ENCODE data around the gene NATD1.
A peak's percentile ranks its signal among the peaks of the same experiment; 100 is the strongest.

NATD1 gene

DNA sequence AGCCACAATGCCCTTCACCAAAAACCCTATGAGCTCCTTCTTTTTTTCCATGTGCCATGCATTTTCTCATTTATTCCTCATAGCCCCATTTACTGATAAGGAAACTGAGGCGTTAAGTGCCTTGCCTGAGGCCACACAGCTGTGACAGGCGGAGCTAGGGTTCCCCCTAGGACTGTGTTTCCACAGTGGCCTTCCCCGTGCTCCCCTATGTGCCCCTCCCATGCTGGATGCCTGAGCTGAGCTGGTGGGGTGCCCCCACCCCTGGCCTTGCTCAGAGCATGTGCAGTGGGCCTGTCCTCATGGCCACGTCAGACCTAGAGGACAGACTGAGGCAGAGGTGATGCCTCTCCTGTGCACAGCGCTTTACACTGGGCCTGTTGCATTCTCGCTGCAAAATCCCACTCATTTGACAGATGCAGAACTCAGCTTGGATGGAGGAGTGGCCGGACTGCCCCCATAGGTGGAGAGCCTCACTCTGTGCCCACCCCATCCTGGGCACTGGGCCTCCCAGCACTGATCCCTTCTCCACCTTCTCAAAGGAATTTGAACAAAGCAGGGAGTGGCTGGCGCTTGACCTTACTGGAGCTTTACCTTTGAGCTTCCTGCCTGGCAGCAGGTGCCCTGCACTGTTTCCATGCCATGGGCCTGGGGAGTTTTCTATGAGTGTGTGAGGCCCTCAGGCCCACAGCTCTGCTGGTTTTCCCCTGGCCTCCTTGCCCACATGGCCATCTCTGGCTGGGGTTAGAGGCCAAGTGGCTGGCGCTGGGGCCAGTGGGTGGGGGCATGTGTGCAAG lies 33.9 kb upstream of the NATD1 start:
- Histone ChIP-seq H3K4me3 (replicated peaks; ENCODE audit: low read depth, low read length) (peak overlapping the region; percentile 89), H3K27me3 (replicated peaks; ENCODE audit: control insufficient read depth, insufficient read depth, low read length) (no peaks in the 10 kb centered on the region), H3K36me3 (ENCODE audit: control insufficient read depth, insufficient read depth, low read length) (peaks cover 6% of the 10 kb centered on the region)
- no peak for DNase-seq (ENCODE audit: extremely low read depth, insufficient read length)
- no peak for TF ChIP-seq CTCF (IDR thresholded peaks at IDR 0.05; ENCODE audit: insufficient read depth, low read length, poor library complexity, severe bottlenecking)

- TF ChIP-seq CTCF (IDR thresholded peaks at IDR 0.05; ENCODE audit: insufficient read depth, low read length, poor library complexity, severe bottlenecking), result no peak
- Histone ChIP-seq H3K36me3 (ENCODE audit: control insufficient read depth, insufficient read depth, low read length) (no peaks in the 10 kb centered on the region), H3K27me3 (replicated peaks; ENCODE audit: control insufficient read depth, insufficient read depth, low read length) (no peaks in the 10 kb centered on the region), H3K4me3 (replicated peaks; ENCODE audit: low read depth, low read length) (peak overlapping the region; percentile 89)
- no peak for DNase-seq (ENCODE audit: extremely low read depth, insufficient read length)
Measured at GRCh38 chr17:21286066-21286770, 33.0 kb upstream of the NATD1 start.

GRCh38 chr17:21285164-21286065 lies 32.2 kb upstream of the NATD1 start:
- Histone ChIP-seq H3K36me3 (ENCODE audit: control insufficient read depth, insufficient read depth, low read length) (no peaks in the 10 kb centered on the region), H3K4me3 (replicated peaks; ENCODE audit: low read depth, low read length) (peak overlapping the region; percentile 89), H3K27me3 (replicated peaks; ENCODE audit: control insufficient read depth, insufficient read depth, low read length) (no peaks in the 10 kb centered on the region)
- TF ChIP-seq CTCF (IDR thresholded peaks at IDR 0.05; ENCODE audit: insufficient read depth, low read length, poor library complexity, severe bottlenecking), result no peak
- no peak for DNase-seq (ENCODE audit: extremely low read depth, insufficient read length)

GRCh38 chr17:21284319-21285163 lies 31.3 kb upstream of the NATD1 start, which contains the start of gene MAP2K3:
MAP2K3 (plus strand) TSS chr17:21284711; CDS start chr17:21284921, 210 bp downstream.
- DNase-seq (ENCODE audit: extremely low read depth, insufficient read length), result peak; percentile 97
- H3K36me3 ChIP-seq (ENCODE audit: control insufficient read depth, insufficient read depth, low read length), result no peaks in the 10 kb centered on the region
- H3K27me3 ChIP-seq (replicated peaks; ENCODE audit: control insufficient read depth, insufficient read depth, low read length), result no peaks in the 10 kb centered on the region
- H3K4me3 ChIP-seq (replicated peaks; ENCODE audit: low read depth, low read length), result peak within 1 kb of the TSS; percentile 89
- TF ChIP-seq CTCF (IDR thresholded peaks at IDR 0.05; ENCODE audit: insufficient read depth, low read length, poor library complexity, severe bottlenecking), result no peak
